Central memory CD4-positive, alpha-beta T cell (primary cell): ENCODE measurements around the gene IL20.
A peak's percentile ranks its signal among the peaks of the same experiment; 100 is the strongest.

Experiments
- DNase-seq: peaks from one replicate; pipeline ENCODE4 v3.0.0; 2022

The IL20 gene

GRCh38 chr1:206905295-206906164 lies 40.1 kb downstream of the IL20 start:
- DNase-seq, result no peak

GRCh38 chr1:206907304-206907991 lies 42.0 kb downstream of the IL20 start:
- DNase-seq, result no peak

- no peak for DNase-seq
Observed at GRCh38 chr1:206908038-206908437, 42.6 kb downstream of the IL20 start.

- peak; percentile 53 for DNase-seq
Observed at GRCh38 chr1:206909161-206909882, 43.9 kb downstream of the IL20 start.

- DNase-seq, result no peak
Observed at GRCh38 chr1:206909883-206910318, 44.5 kb downstream of the IL20 start.

- peak; percentile 47 for DNase-seq
Observed at GRCh38 chr1:206911064-206911663, 45.7 kb downstream of the IL20 start.

- DNase-seq, result peak; percentile 65
Observed at GRCh38 chr1:206912445-206913095, 47.1 kb downstream of the IL20 start.

GRCh38 chr1:206913766-206914537 lies 48.5 kb downstream of the IL20 start:
- DNase-seq, result no peak

GRCh38 chr1:206915030-206915735 lies 49.8 kb downstream of the IL20 start:
- DNase-seq, result no peak

GRCh38 chr1:206916000-206916709 lies 50.7 kb downstream of the IL20 start:
- DNase-seq, result no peak

GRCh38 chr1:206918076-206918475 lies 52.7 kb downstream of the IL20 start:
- DNase-seq, result no peak
